Heart left ventricle (tissue), 13 donors: Measurements from ENCODE around the gene DERL2.

Experiments used
- POLR2A ChIP-seq, 2 donors: fragments of 450-650 bp; IDR thresholded peaks; one replicate each; pipeline ENCODE4 v1.6.1; 2017; ENCODE audit warnings: antibody characterized with exemption in 2 of 2, mild to moderate bottlenecking in 2 of 2, moderate library complexity in 2 of 2
- TF ChIP-seq, protein P1 (sequence below), 12 donors: fragments of 200-600 bp; sonication (generic) in 4 of 12; IDR thresholded peaks; one replicate each; pipeline versions ENCODE4 v1.5.0 to v1.8.0; 2018 to 2022; ENCODE audit warnings: antibody characterized with exemption in 12 of 12, mild to moderate bottlenecking in 5 of 12
- donor health status: ischemic (EF 13 %, LVEDD 7.1; RV severe dilation, severe dysfunction).
- donor health status: DM: no; HTN: yes; CAD: no.
- donor health status: DM: no; HTN: no; CAD: no.
- donor health status: ischemic (EF 25% LVEDD 6.9; RV normal size, moderate dysfunction).
- donor health status: ischemic (EF 25% LVEDD 5.7; RV mildly dilated, moderate dysfunction).
- donor health status: ischemic (EF 35%, LVEDD 5.7; RV mildly dilated, moderate dysfunction).
- donor health status: nonischemic (EF 11% LVEDD 7.7; RV severe dilation, severe dysfunction).
- donor health status: DM: yes; HTN: yes; CAD: no.
- donor health status: PGD.
- donor health status: ischemic (EF 29% LVEDD 5.4; RV normal size, mild dysfunction).
- donor health status: nonischemic (EF 23%, LVEDD 6.1; RV moderate dilation, normal function).

DNA sequence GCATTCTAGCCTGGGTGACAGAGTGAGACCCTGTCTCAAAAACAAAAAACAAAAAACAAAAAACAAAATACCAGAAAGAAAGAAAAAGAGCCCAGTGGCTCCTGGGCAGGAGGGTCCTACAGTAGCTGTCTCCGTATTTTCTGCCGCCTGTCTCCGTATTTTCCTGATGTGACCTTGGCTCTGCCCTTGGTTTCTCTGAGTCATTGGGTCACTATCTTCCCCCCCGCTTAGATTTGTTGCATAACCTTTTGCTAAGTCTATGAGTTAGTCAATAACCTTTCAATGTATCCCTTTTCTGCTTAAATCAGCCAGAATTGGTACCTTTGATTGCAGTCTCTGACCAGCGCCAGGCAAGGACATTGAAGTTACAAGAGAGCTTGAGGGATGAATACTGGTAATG lies 37.3 kb upstream of the DERL2 start:
- TF ChIP-seq, protein P1, sequence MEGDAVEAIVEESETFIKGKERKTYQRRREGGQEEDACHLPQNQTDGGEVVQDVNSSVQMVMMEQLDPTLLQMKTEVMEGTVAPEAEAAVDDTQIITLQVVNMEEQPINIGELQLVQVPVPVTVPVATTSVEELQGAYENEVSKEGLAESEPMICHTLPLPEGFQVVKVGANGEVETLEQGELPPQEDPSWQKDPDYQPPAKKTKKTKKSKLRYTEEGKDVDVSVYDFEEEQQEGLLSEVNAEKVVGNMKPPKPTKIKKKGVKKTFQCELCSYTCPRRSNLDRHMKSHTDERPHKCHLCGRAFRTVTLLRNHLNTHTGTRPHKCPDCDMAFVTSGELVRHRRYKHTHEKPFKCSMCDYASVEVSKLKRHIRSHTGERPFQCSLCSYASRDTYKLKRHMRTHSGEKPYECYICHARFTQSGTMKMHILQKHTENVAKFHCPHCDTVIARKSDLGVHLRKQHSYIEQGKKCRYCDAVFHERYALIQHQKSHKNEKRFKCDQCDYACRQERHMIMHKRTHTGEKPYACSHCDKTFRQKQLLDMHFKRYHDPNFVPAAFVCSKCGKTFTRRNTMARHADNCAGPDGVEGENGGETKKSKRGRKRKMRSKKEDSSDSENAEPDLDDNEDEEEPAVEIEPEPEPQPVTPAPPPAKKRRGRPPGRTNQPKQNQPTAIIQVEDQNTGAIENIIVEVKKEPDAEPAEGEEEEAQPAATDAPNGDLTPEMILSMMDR (IDR thresholded peaks at IDR 0.05): no peak
- no peak for TF ChIP-seq POLR2A (IDR thresholded peaks at IDR 0.05)
